GM12878 (cell line): ENCODE measurements around the gene LPIN2.

Experiments used
- EZH2 ChIP-seq: IDR thresholded peaks from 2 replicates; pipeline ENCODE4 v1.6.1; 2012; ENCODE audit warnings: low read depth, mild to moderate bottlenecking, control low read depth, inconsistent platforms, low read length, borderline replicate concordance; ENCODE audit not compliant: control insufficient read depth
- JUND ChIP-seq: IDR thresholded peaks from 2 replicates; pipeline ENCODE4 v1.6.1; 2012; ENCODE audit warnings: low read depth, mild to moderate bottlenecking, low read length, improper control_type of control experiment, moderate library complexity
- RAD21 ChIP-seq: IDR thresholded peaks from 2 replicates; pipeline ENCODE4 v1.6.1; 2011; ENCODE audit warnings: mild to moderate bottlenecking, low read depth, low read length, moderate library complexity; ENCODE audit not compliant: insufficient read depth

DNA sequence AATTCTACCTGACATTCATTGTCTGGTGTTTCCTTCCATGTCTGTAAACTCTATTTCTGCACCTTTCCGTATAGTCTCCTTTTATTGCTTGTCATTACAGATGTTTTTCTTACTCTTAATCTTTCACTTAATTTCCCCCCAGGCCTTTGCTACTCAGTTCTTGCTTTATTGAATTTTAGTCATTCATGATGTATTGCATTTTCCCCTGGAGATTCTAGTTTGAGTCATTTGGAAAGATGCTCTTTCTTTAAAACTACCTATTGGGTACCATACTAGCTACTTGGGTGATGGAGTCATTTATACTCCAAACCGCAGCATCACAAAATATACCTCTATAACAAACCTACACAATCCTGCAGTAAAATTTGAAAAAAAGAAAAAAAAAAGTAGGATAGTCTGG lies 27.2 kb upstream of the LPIN2 start:
- TF ChIP-seq JUND (no peak), EZH2 (no peak), RAD21 (no peak)
